KG1 (cell line): Measurements from ENCODE around the gene PPP1R15A.
"Not testable (repeated sequence)": the region's sequence is repeated elsewhere in the genome, so short reads cannot be mapped to it uniquely, and the experiment has no call there.

Experiments used
- DNase-seq: peaks from one replicate; lab custom pipeline; 2025; lab: John Stamatoyannopoulos, UW

The PPP1R15A gene

GRCh38 chr19:48881741-48882657, 9.8 kb downstream of the PPP1R15A start:
- no peak for DNase-seq

GRCh38 chr19:48883726-48884125, 11.5 kb downstream of the PPP1R15A start:
- DNase-seq = no peak

DNA sequence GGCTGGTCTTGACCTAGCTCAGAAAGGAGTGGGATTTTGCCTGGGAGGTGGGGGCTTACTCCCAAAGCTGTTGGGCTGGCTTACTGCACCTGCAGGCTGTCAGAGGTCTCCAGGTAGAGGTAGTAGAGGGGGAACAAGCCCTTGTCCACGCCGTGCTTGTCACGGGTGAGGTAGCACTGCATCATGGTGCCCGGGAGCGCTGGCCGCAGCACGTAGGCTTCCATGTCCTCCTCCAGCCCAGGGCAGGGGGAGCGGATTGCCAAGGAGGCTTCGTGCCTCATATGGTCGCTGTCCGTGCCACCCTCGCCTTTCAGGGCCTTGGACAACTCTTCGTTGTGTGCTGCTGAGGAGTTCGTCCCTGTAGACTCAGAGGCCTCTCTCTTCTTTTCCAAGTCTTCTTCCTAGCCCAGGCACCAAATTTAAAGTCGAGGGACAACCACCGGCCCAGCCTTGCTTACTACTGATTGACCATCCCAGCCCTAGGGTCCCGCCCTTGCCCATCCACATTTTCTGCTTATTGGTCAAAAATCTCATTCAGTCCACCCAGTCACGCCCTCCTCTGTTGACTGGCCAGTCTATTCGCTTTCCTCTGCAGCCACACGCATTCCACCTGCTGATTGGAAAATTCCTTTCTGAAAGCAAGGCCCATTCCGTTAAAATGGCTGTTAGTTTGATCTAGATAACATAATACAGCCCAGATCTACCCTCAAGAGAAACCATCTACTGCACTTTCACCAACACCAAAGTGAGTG, 15.8 kb downstream of the PPP1R15A start:
- DNase-seq = no peak

- not testable (repeated sequence) for DNase-seq
Observed at GRCh38 chr19:48889496-48889895, 17.3 kb downstream of the PPP1R15A start.

- no peak for DNase-seq
Observed at GRCh38 chr19:48890551-48890950, 18.3 kb downstream of the PPP1R15A start.

DNA sequence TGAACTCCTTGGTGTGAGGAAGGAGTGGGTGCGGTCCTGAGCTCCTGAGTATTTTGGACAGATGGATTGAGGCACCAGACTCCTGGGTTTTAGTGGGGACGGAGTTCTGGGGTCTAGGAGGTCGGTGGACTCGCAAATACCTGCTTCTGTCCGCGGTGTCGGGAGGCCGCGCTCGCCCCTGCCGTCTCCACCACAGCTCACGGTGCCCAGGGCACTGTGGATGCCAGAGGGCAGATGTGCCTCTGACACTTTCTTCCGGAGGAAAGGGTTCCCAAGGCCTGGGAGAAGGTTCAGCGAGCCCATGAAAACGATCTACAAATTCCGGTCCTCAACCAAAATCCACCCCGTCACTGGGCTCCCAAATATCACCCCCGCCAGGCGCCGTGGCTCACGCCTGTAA, 23.0 kb downstream of the PPP1R15A start:
- no peak for DNase-seq

DNA sequence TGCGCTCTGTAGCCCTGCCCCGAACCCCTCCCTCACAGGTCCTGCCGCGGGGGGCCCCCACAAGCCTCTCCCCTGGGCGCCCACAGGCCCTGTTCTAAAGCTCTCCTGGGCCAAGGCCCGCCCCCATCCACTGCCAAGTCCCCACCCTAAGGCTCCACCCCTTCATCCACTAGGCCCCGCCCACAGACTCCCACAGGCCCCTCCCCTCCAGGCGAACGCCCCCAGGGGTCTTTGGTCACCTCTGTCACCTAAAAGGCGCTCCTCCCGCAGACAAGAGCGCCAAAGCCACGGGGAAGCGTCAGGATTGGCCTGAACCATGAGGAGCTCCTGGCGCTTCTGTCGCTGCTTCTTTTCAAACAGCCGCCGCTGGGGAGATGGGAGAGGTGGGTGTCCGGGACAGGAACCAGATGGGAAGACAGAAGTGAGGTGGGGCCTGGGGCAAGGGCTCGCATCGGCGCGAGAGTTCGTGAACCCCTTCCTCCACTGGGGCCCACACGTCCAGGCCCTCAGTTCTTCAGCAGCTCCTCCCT, 24.0 kb downstream of the PPP1R15A start:
- DNase-seq = no peak

DNA sequence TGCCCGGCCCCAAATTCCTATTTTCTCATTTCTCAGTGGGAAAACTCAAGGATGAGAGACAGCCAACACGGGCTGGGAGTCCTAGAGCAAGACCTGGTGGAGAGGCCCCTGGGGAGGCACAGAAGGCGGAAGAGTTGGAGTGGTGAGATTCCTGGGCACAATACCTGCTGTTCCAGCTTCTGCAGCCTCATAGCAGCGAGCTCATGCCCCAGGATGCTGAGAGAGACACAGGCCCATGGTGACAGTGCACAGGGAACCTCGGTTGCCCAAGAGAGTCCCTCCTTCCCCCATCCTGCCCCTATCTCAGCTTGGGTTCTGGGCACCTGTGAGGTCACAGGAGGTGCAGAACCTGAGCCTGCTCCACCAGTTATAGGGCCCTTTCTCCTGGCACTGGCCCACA, 25.0 kb downstream of the PPP1R15A start:
- DNase-seq = no peak

GRCh38 chr19:48899386-48899749, 27.1 kb downstream of the PPP1R15A start:
- DNase-seq = not testable (repeated sequence)

GRCh38 chr19:48899781-48900476, 27.7 kb downstream of the PPP1R15A start, which contains the start of gene NUCB1:
Gene NUCB1, plus strand, starts transcription at chr19:48900312. Its CDS starts 485 bp downstream, at chr19:48900797.
- peak; percentile 100 for DNase-seq

- DNase-seq = no peak
Observed at GRCh38 chr19:48900477-48901406, 28.5 kb downstream of the PPP1R15A start.

- not testable (repeated sequence) for DNase-seq
Observed at GRCh38 chr19:48902291-48902690, 30.1 kb downstream of the PPP1R15A start.

GRCh38 chr19:48903788-48904187, 31.6 kb downstream of the PPP1R15A start:
- not testable (repeated sequence) for DNase-seq

- DNase-seq = no peak
Observed at GRCh38 chr19:48905664-48906063, 33.4 kb downstream of the PPP1R15A start.

GRCh38 chr19:48906324-48906723, 34.1 kb downstream of the PPP1R15A start:
- DNase-seq = no peak

- no peak for DNase-seq
Observed at GRCh38 chr19:48907671-48908070, 35.5 kb downstream of the PPP1R15A start.

DNA sequence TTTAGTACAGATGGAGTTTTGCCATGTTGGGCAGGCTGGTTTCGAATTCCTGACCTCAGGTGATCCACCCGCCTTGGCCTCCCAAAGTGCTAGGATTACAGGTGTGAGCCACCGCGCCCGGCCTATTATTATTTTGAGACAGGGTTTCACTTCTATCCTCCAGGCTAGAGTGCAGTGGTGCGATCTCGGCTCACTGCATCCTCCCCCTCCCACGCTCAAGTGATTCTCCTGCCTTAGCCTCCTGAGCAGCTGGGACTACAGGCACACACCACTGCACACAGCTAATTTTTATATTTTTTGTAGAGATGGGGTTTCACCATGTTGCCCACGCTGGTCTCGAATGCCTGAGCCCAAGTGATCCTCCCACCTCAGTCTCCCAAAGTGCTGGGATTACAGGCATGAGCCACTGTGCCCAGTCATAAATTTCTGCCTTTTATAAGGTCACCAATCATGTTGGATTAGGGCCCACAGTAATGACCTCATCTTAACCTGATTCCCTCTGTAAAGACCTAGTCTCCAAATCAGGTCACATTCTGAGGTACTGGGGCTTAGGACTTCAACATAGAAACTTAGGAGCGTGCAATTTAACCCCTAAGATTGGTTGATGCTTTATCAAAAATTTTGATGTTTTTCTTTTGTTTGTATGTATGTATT, 37.3 kb downstream of the PPP1R15A start:
- not testable (repeated sequence) for DNase-seq

GRCh38 chr19:48910803-48911202, 38.6 kb downstream of the PPP1R15A start:
- no peak for DNase-seq

GRCh38 chr19:48913114-48913889, 41.1 kb downstream of the PPP1R15A start:
- DNase-seq = no peak

DNA sequence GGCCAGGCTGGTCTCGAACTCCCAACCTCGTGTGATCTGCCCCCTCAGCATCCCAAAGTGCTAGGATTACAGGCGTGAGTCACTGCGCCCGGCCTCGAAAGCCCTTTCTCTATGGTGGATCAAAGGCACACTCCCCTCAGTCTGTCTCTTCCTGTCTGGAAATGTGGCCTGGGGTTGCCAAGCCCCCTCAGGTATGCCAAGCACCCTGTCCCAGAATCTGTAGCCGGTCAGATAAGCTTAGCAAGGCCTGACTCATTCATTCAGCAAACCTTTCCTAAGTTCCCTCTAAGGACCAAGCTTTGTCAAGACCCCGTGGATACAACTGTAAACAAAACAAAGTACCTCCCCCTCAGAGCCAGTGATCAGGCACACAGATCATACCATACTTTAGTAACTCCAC, 42.0 kb downstream of the PPP1R15A start:
- DNase-seq = no peak
